KG1 (cell line): ENCODE data around the gene PLA2G4D.

ENCODE experiments used
- DNase-seq: peaks from one replicate; lab custom pipeline; 2025; lab: John Stamatoyannopoulos, UW

The PLA2G4D gene

GRCh38 chr15:42050484-42051255 lies 43.7 kb downstream of the PLA2G4D start:
- DNase-seq: no peak

GRCh38 chr15:42048821-42049200 lies 45.6 kb downstream of the PLA2G4D start:
- no peak for DNase-seq

GRCh38 chr15:42048080-42048820 lies 46.1 kb downstream of the PLA2G4D start:
- no peak for DNase-seq

- no peak for DNase-seq
Observed at GRCh38 chr15:42046597-42046996, 47.8 kb downstream of the PLA2G4D start.

- no peak for DNase-seq
Observed at GRCh38 chr15:42045211-42045615, 49.1 kb downstream of the PLA2G4D start.

- DNase-seq: no peak
Observed at GRCh38 chr15:42042602-42043400, 51.6 kb downstream of the PLA2G4D start.

GRCh38 chr15:42038401-42038800 lies 56.0 kb downstream of the PLA2G4D start:
- no peak for DNase-seq

- no peak for DNase-seq
Observed at GRCh38 chr15:42037656-42038055, 56.7 kb downstream of the PLA2G4D start.

- DNase-seq: no peak
Observed at GRCh38 chr15:42036966-42037365, 57.4 kb downstream of the PLA2G4D start.

GRCh38 chr15:42036112-42036905 lies 58.1 kb downstream of the PLA2G4D start:
- no peak for DNase-seq

- no peak for DNase-seq
Observed at GRCh38 chr15:42035435-42035761, 59.0 kb downstream of the PLA2G4D start.

GRCh38 chr15:42034628-42035434 lies 59.5 kb downstream of the PLA2G4D start:
- no peak for DNase-seq

GRCh38 chr15:42033214-42033873 lies 61.0 kb downstream of the PLA2G4D start:
- DNase-seq: no peak

- DNase-seq: no peak
Observed at GRCh38 chr15:42032376-42033213, 61.8 kb downstream of the PLA2G4D start.

- DNase-seq: no peak
Observed at GRCh38 chr15:42031198-42031915, 63.0 kb downstream of the PLA2G4D start.

- no peak for DNase-seq
Observed at GRCh38 chr15:42027521-42027920, 66.8 kb downstream of the PLA2G4D start.

- no peak for DNase-seq
Observed at GRCh38 chr15:42024303-42024702, 70.1 kb downstream of the PLA2G4D start.

GRCh38 chr15:42021593-42021992 lies 72.8 kb downstream of the PLA2G4D start:
- DNase-seq: no peak

- no peak for DNase-seq
Observed at GRCh38 chr15:42020713-42021273, 73.6 kb downstream of the PLA2G4D start, which contains the start of gene PLA2G4E. PLA2G4E (minus strand) TSS chr15:42021042; CDS start chr15:42021030, 12 bp downstream.
